Brain microvascular endothelial cell (primary cell): ENCODE data around the gene VCAM1.

Experiments used
- DNase-seq: peaks from one replicate; pipeline ENCODE4 v3.0.0-alpha.2; 2020
- H3K27ac ChIP-seq: fragments of 250-450 bp; sonication (Bioruptor Pico); 2 replicates; pipeline ENCODE4 v1.5.1; 2020; ENCODE audit warnings: mild to moderate bottlenecking, moderate library complexity
- H3K27me3 ChIP-seq: fragments of 250-450 bp; sonication (Bioruptor Pico); replicated peaks from 2 replicates; pipeline ENCODE4 v1.5.1; 2020; ENCODE audit warnings: mild to moderate bottlenecking
- H3K36me3 ChIP-seq: fragments of 250-450 bp; sonication (Bioruptor Pico); replicated peaks from 2 replicates; pipeline ENCODE4 v1.5.1; 2020; ENCODE audit warnings: mild to moderate bottlenecking
- H3K4me3 ChIP-seq: 2 replicates; pipeline ENCODE4 v1.5.1; 2011; ENCODE audit warnings: low read depth, mild to moderate bottlenecking, control low read depth, low read length, moderate library complexity
- CTCF ChIP-seq: IDR thresholded peaks from 2 replicates; pipeline ENCODE4 v1.5.1; 2011; ENCODE audit warnings: low read depth, mild to moderate bottlenecking, moderate library complexity, low read length, control low read depth, inconsistent platforms; ENCODE audit errors: missing control alignments
- in situ Hi-C: cut with HindIII; loops from 2 replicates; pipeline ENCODE4 v1.10.0; 2017; ENCODE audit warnings: low sequenced_read_pairs, low pct_ligation_motif_present

VCAM1 gene

GRCh38 chr1:100736746-100737145 lies 17.2 kb downstream of the VCAM1 start:
- no peaks in the 10 kb centered on the region for H3K27me3 ChIP-seq
- TF ChIP-seq CTCF, result no peak
- in situ Hi-C loops, result no loop called here
- H3K27ac ChIP-seq, result no peak overlapping the region
- H3K4me3 ChIP-seq, result no peak overlapping the region
- no peaks in the 10 kb centered on the region for H3K36me3 ChIP-seq
- DNase-seq, result no peak

GRCh38 chr1:100746542-100746932 lies 27.0 kb downstream of the VCAM1 start:
- no peak for DNase-seq
- no peak for TF ChIP-seq CTCF
- no peak overlapping the region for H3K4me3 ChIP-seq
- in situ Hi-C loops, result no loop called here
- H3K36me3 ChIP-seq, result no peaks in the 10 kb centered on the region
- H3K27ac ChIP-seq, result no peak overlapping the region
- H3K27me3 ChIP-seq, result no peaks in the 10 kb centered on the region

- no peak overlapping the region for H3K4me3 ChIP-seq
- TF ChIP-seq CTCF, result no peak
- no peaks in the 10 kb centered on the region for H3K27me3 ChIP-seq
- no peak overlapping the region for H3K27ac ChIP-seq
- in situ Hi-C loops, result no loop called here
- DNase-seq, result no peak
- H3K36me3 ChIP-seq, result no peaks in the 10 kb centered on the region
These were observed 28.2 kb downstream of the VCAM1 start for GRCh38 chr1:100747771-100748170.

GRCh38 chr1:100750005-100750885 lies 30.7 kb downstream of the VCAM1 start:
- Histone ChIP-seq H3K27ac (no peak overlapping the region), H3K4me3 (no peak overlapping the region), H3K36me3 (no peaks in the 10 kb centered on the region), H3K27me3 (no peaks in the 10 kb centered on the region)
- in situ Hi-C loops, result no loop called here
- TF ChIP-seq CTCF, result no peak
- no peak for DNase-seq

GRCh38 chr1:100752791-100753190 lies 33.2 kb downstream of the VCAM1 start:
- Histone ChIP-seq H3K36me3 (no peaks in the 10 kb centered on the region), H3K27me3 (no peaks in the 10 kb centered on the region), H3K4me3 (no peak overlapping the region), H3K27ac (no peak overlapping the region)
- TF ChIP-seq CTCF, result no peak
- no peak for DNase-seq
- in situ Hi-C loops, result no loop called here

- H3K27me3 ChIP-seq, result no peaks in the 10 kb centered on the region
- H3K4me3 ChIP-seq, result no peak overlapping the region
- DNase-seq, result no peak
- in situ Hi-C loops, result no loop called here
- H3K27ac ChIP-seq, result no peak overlapping the region
- no peak for TF ChIP-seq CTCF
- H3K36me3 ChIP-seq, result no peaks in the 10 kb centered on the region
These were observed 38.4 kb downstream of the VCAM1 start for GRCh38 chr1:100757946-100758345.
